Loucy (cell line): ENCODE results near the gene MAN2A1.
A peak's percentile ranks its signal among the peaks of the same experiment; 100 is the strongest.

Source experiments
- H2AFZ ChIP-seq: fragments of 200-600 bp; sonication (generic); 2 replicates; pipeline ENCODE4 v1.6.0; 2016; ENCODE audit warnings: antibody characterized with exemption, mild to moderate bottlenecking, low read length, moderate library complexity
- H3F3A ChIP-seq: fragments of 200-600 bp; 2 replicates; pipeline ENCODE4 v1.6.0; 2016; ENCODE audit warnings: antibody characterized with exemption, low read depth, mild to moderate bottlenecking
- H3K27me3 ChIP-seq: fragments of 200-600 bp; sonication (generic); 2 replicates; pipeline ENCODE4 v1.6.1; 2014; ENCODE audit warnings: low read length, mild to moderate bottlenecking; ENCODE audit not compliant: insufficient read depth, poor library complexity, severe bottlenecking
- H3K36me3 ChIP-seq: fragments of 200-600 bp; sonication (generic); 2 replicates; pipeline ENCODE4 v1.6.1; 2016; ENCODE audit warnings: low read length; ENCODE audit not compliant: insufficient read depth
- H3K4me1 ChIP-seq: fragments of 200-600 bp; sonication (generic); 2 replicates; pipeline ENCODE4 v1.5.1; 2014; ENCODE audit warnings: low read length, mild to moderate bottlenecking; ENCODE audit not compliant: insufficient read depth, poor library complexity, severe bottlenecking
- H3K4me2 ChIP-seq: fragments of 200-600 bp; sonication (generic); 2 replicates; pipeline ENCODE4 v1.6.0; 2014; ENCODE audit warnings: antibody characterized with exemption, low read length, low read depth, mild to moderate bottlenecking; ENCODE audit not compliant: poor library complexity, severe bottlenecking
- H3K4me3 ChIP-seq: fragments of 200-600 bp; sonication (generic); 2 replicates; pipeline ENCODE4 v1.5.1; 2014; ENCODE audit warnings: low read length, mild to moderate bottlenecking, mixed read lengths; ENCODE audit not compliant: poor library complexity, severe bottlenecking
- H3K79me2 ChIP-seq: fragments of 200-600 bp; sonication (generic); 2 replicates; pipeline ENCODE4 v1.6.1; 2014; ENCODE audit warnings: low read length; ENCODE audit not compliant: insufficient read depth
- H3K9ac ChIP-seq: fragments of 200-600 bp; sonication (generic); 2 replicates; pipeline ENCODE4 v1.6.0; 2014; ENCODE audit warnings: mild to moderate bottlenecking, low read depth, low read length, moderate library complexity; ENCODE audit not compliant: poor library complexity, severe bottlenecking
- H3K9me2 ChIP-seq: fragments of 200-600 bp; sonication (generic); replicated peaks from 2 replicates; pipeline ENCODE4 v1.6.1; 2016; ENCODE audit warnings: low read depth, low read length, mixed read lengths
- H3K9me3 ChIP-seq: fragments of 200-600 bp; sonication (generic); 2 replicates; pipeline ENCODE4 v1.6.1; 2014; ENCODE audit warnings: mild to moderate bottlenecking, antibody characterized with exemption, low read length, low read depth; ENCODE audit not compliant: insufficient read depth
- H4K20me1 ChIP-seq: fragments of 200-600 bp; sonication (generic); 2 replicates; pipeline ENCODE4 v1.6.0; 2014; ENCODE audit warnings: antibody characterized with exemption, low read length, mild to moderate bottlenecking; ENCODE audit not compliant: insufficient read depth, poor library complexity, severe bottlenecking
- EZH2phosphoT487 ChIP-seq: fragments of 200-600 bp; IDR thresholded peaks from 2 replicates; pipeline ENCODE4 v1.6.1; 2018; ENCODE audit warnings: antibody characterized with exemption, mild to moderate bottlenecking, moderate library complexity, borderline replicate concordance
- TF ChIP-seq, protein P1 (sequence below): fragments of 200-600 bp; sonication (generic); conservative IDR thresholded peaks from 2 replicates; pipeline ENCODE4 v1.5.1; 2014; ENCODE audit warnings: mild to moderate bottlenecking, antibody characterized with exemption, low read length

The MAN2A1 gene

DNA sequence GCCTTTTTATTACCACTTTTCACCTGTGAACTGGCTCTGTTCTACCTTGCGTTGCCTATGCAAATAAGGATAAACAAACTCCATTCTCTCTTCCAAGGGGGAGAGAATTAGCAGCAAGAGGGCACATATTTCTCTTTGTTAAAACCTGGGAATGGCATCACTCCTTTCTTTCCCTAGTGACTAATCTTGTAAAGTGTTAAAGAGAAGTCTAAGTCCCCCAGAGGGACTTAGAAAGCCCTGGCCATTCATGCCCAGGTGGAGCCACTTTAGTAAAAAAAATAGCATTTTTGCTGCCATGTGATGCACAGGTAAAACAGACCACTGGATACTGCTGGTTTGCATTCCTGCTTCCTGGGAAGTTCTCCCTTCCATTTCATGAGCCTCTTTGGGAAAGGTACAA lies 148.4 kb downstream of the MAN2A1 start:
- H2AFZ ChIP-seq, result no peak overlapping the region
- H3K36me3 ChIP-seq, result peaks cover 4% of the 10 kb centered on the region; the same call in 1 of the 2 replicates
- H3K9ac ChIP-seq, result no peak overlapping the region
- H3K27me3 ChIP-seq, result no peaks in the 10 kb centered on the region
- no peaks in the 10 kb centered on the region for H3K9me3 ChIP-seq
- H3K79me2 ChIP-seq, result no peaks in the 10 kb centered on the region
- TF ChIP-seq, protein P1, sequence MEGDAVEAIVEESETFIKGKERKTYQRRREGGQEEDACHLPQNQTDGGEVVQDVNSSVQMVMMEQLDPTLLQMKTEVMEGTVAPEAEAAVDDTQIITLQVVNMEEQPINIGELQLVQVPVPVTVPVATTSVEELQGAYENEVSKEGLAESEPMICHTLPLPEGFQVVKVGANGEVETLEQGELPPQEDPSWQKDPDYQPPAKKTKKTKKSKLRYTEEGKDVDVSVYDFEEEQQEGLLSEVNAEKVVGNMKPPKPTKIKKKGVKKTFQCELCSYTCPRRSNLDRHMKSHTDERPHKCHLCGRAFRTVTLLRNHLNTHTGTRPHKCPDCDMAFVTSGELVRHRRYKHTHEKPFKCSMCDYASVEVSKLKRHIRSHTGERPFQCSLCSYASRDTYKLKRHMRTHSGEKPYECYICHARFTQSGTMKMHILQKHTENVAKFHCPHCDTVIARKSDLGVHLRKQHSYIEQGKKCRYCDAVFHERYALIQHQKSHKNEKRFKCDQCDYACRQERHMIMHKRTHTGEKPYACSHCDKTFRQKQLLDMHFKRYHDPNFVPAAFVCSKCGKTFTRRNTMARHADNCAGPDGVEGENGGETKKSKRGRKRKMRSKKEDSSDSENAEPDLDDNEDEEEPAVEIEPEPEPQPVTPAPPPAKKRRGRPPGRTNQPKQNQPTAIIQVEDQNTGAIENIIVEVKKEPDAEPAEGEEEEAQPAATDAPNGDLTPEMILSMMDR, result no peak
- TF ChIP-seq EZH2phosphoT487, result no peak
- no peaks in the 10 kb centered on the region for H3K9me2 ChIP-seq
- no peaks in the 10 kb centered on the region for H3F3A ChIP-seq
- peaks cover 3% of the 10 kb centered on the region for H3K4me1 ChIP-seq
- H3K4me3 ChIP-seq, result no peak overlapping the region
- no peaks in the 10 kb centered on the region for H4K20me1 ChIP-seq
- no peak overlapping the region for H3K4me2 ChIP-seq

DNA sequence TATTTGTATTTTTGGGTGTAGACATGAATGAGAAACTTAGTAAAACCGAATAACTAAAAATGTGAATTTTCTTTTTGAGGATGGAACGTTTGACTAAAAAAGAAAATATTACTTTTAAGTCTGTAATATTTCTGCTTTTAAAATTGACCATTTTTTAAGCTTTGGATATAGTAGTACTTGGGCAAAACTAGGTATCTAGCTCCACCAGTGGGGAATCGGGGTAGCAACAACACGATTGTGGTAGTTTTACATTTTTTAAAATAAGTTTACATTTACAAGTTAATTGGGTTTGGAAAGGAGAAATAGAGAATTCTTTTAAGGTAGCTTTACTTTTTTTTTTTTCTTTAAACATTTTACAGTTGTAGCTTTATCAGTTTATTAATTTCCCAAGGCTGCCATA lies 154.4 kb downstream of the MAN2A1 start:
- no peaks in the 10 kb centered on the region for H3K9me2 ChIP-seq
- no peak overlapping the region for H3K4me3 ChIP-seq
- H4K20me1 ChIP-seq, result no peaks in the 10 kb centered on the region

DNA sequence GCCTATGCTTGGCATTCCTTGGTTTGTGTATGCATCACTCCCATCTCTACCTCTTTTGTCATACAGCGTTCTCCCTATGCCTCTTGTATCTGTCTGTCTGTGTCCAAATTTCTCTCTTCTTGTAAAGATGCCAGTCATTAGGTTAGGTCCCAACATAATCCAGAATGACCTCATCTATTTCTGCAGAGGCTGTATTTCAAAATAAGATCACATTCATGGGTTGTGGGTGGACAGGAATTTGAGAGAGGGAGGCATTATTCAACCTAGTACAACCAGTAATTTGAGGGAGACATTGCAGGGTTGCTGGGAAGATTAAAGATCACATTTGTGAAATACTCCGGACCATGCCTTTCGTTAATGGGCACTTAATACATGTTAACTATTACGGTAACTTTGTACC lies 155.0 kb downstream of the MAN2A1 start:
- H3K36me3 ChIP-seq, result peaks cover 4% of the 10 kb centered on the region; the same call in 1 of the 2 replicates
- H3K79me2 ChIP-seq, result no peaks in the 10 kb centered on the region

More for the DNA sequence above, 154.4 kb downstream of the MAN2A1 start:
- H3K36me3 ChIP-seq, result peaks cover 4% of the 10 kb centered on the region; the same call in 1 of the 2 replicates
- H3K4me2 ChIP-seq, result no peak overlapping the region
- peaks cover 27% of the 10 kb centered on the region for H3K4me1 ChIP-seq
- H3F3A ChIP-seq, result no peaks in the 10 kb centered on the region
- TF ChIP-seq, protein P1, result peak; percentile 50
- TF ChIP-seq EZH2phosphoT487, result no peak
- H3K27me3 ChIP-seq, result no peaks in the 10 kb centered on the region
- H3K79me2 ChIP-seq, result no peaks in the 10 kb centered on the region
- H3K9me3 ChIP-seq, result no peaks in the 10 kb centered on the region
- H2AFZ ChIP-seq, result no peak overlapping the region
- H3K9ac ChIP-seq, result no peak overlapping the region

More for the DNA sequence above, 155.0 kb downstream of the MAN2A1 start:
- no peaks in the 10 kb centered on the region for H4K20me1 ChIP-seq
- H2AFZ ChIP-seq, result no peak overlapping the region
- no peak overlapping the region for H3K9ac ChIP-seq
- TF ChIP-seq EZH2phosphoT487, result no peak
- TF ChIP-seq, protein P1, result no peak
- H3K9me3 ChIP-seq, result no peaks in the 10 kb centered on the region
- no peaks in the 10 kb centered on the region for H3F3A ChIP-seq
- H3K4me2 ChIP-seq, result no peak overlapping the region
- no peaks in the 10 kb centered on the region for H3K27me3 ChIP-seq
- H3K4me1 ChIP-seq, result peaks cover 33% of the 10 kb centered on the region
- H3K9me2 ChIP-seq, result no peaks in the 10 kb centered on the region
- no peak overlapping the region for H3K4me3 ChIP-seq
